GM23338 (cell line): ENCODE results near the gene DAP3. TPM values are rescaled to one million over a fixed set of nuclear protein-coding genes. Genes with fewer than 3 reads are reported as not detected.
"Not testable (repeated sequence)": the region's sequence is repeated elsewhere in the genome, so short reads cannot be mapped to it uniquely, and the experiment has no call there.

Experiments used
- ATAC-seq: fragments of 200-7000 bp; cut with Tn5 transposase; 3 replicates; pipeline ENCODE4 v1.9.1; 2020
- DNase-seq: peaks from one replicate; pipeline ENCODE4 v3.0.0-alpha.2; 2015; ENCODE audit warnings: low spot score
- H2AFZ ChIP-seq: fragments of 200-600 bp; sonication (generic); 2 replicates; pipeline ENCODE4 v1.8.0; 2016; ENCODE audit warnings: antibody characterized with exemption, mild to moderate bottlenecking, moderate library complexity
- H3F3A ChIP-seq: fragments of 200-600 bp; sonication (generic); replicated peaks from 2 replicates; pipeline ENCODE4 v1.8.0; 2017; ENCODE audit warnings: antibody characterized with exemption, mixed run types, low read depth
- H3K27ac ChIP-seq: fragments of 200-600 bp; sonication (generic); 2 replicates; pipeline ENCODE4 v1.6.1; 2016; ENCODE audit warnings: low read depth
- H3K27me3 ChIP-seq: fragments of 200-600 bp; sonication (generic); 2 replicates; pipeline ENCODE4 v1.8.0; 2016; ENCODE audit warnings: mild to moderate bottlenecking, mixed run types, moderate library complexity; ENCODE audit not compliant: insufficient read depth
- H3K36me3 ChIP-seq: fragments of 200-600 bp; sonication (generic); 2 replicates; pipeline ENCODE4 v1.8.0; 2016; ENCODE audit warnings: mild to moderate bottlenecking; ENCODE audit not compliant: insufficient read depth
- H3K4me1 ChIP-seq: fragments of 200-600 bp; sonication (generic); 2 replicates; pipeline ENCODE4 v1.8.0; 2016; ENCODE audit warnings: mild to moderate bottlenecking, moderate library complexity; ENCODE audit not compliant: insufficient read depth
- H3K4me2 ChIP-seq: fragments of 200-600 bp; sonication (generic); 2 replicates; pipeline ENCODE4 v1.7.1; 2017; ENCODE audit warnings: mixed run types
- H3K4me3 ChIP-seq: fragments of 200-600 bp; sonication (generic); 2 replicates; pipeline ENCODE4 v1.6.1; 2016; ENCODE audit warnings: mixed run types
- H3K79me2 ChIP-seq: fragments of 200-600 bp; sonication (generic); replicated peaks from 2 replicates; pipeline ENCODE4 v1.8.0; 2017; ENCODE audit warnings: mild to moderate bottlenecking; ENCODE audit not compliant: insufficient read depth
- H3K9me2 ChIP-seq: fragments of 200-600 bp; sonication (generic); 2 replicates; pipeline ENCODE4 v1.8.0; 2017; ENCODE audit not compliant: insufficient read depth
- H4K20me1 ChIP-seq: fragments of 200-600 bp; sonication (generic); replicated peaks from 2 replicates; pipeline ENCODE4 v1.8.0; 2017; ENCODE audit warnings: mild to moderate bottlenecking; ENCODE audit not compliant: insufficient read depth
- H3K27ac Mint-ChIP-seq: 2 replicates; pipeline ENCODE4 v1.8.0; 2020; ENCODE audit warnings: inconsistent platforms, mild to moderate bottlenecking, moderate library complexity, mixed read lengths
- H3K27me3 Mint-ChIP-seq: 3 replicates; pipeline ENCODE4 v1.8.0; 2022; ENCODE audit warnings: low read depth, mild to moderate bottlenecking, moderate library complexity, mixed read lengths, inconsistent platforms; ENCODE audit not compliant: insufficient read depth, poor library complexity
- H3K36me3 Mint-ChIP-seq: 3 replicates; pipeline ENCODE4 v1.8.0; 2021; ENCODE audit warnings: low read depth, mild to moderate bottlenecking, inconsistent platforms, moderate library complexity, mixed read lengths
- H3K4me1 Mint-ChIP-seq: 3 replicates; pipeline ENCODE4 v1.8.0; 2020; ENCODE audit warnings: mild to moderate bottlenecking, inconsistent platforms, mixed read lengths
- H3K4me3 Mint-ChIP-seq: 3 replicates; pipeline ENCODE4 v1.8.0; 2021; ENCODE audit warnings: moderate library complexity, mild to moderate bottlenecking, inconsistent platforms, mixed read lengths
- H3K9me3 Mint-ChIP-seq: 3 replicates; pipeline ENCODE4 v1.8.0; 2020; ENCODE audit warnings: moderate library complexity, mild to moderate bottlenecking, inconsistent platforms, mixed read lengths
- ETS1 ChIP-seq: IDR thresholded peaks from 2 replicates; pipeline ENCODE4 v1.6.1; 2016; ENCODE audit warnings: antibody characterized with exemption
- JUNB ChIP-seq: IDR thresholded peaks from one replicate; pipeline ENCODE4 v1.6.1; 2016; ENCODE audit warnings: antibody characterized with exemption; ENCODE audit not compliant: unreplicated experiment
- ZNF114 ChIP-seq: fragments of 250-450 bp; sonication (Bioruptor Pico); IDR thresholded peaks from 2 replicates; pipeline ENCODE4 v1.5.0; 2020; ENCODE audit warnings: mild to moderate bottlenecking, moderate library complexity
- ZNF331 ChIP-seq: fragments of 250-450 bp; sonication (Bioruptor Pico); IDR thresholded peaks from 2 replicates; pipeline ENCODE4 v1.5.0; 2020; ENCODE audit warnings: low read depth, mild to moderate bottlenecking, moderate library complexity
- polyA plus RNA-seq: library from polyadenylated mRNA; unstranded; fragments of >200 nt; fragmentation: Nextera tagmentation; extraction: Ambion mirVana; gene quantifications from 2 replicates; pipeline ENCODE4 v1.2.1, GENCODE V29; 2016
- total RNA-seq: library from RNA; depleted of rRNA; stranded (reverse); fragments of >200 nt; shearing (Covaris generic); gene quantifications from 2 replicates; pipeline ENCODE4 v1.2.3, GENCODE V29; 2014
- TF ChIP-seq, protein P1 (sequence below), 2 experiments: fragments of 200-600 bp in 1 of 2; sonication (generic) in 1 of 2; conservative IDR thresholded peaks; 2 replicates each; pipeline versions ENCODE4 v1.5.1 to v1.6.1; 2016 to 2017; ENCODE audit warnings: antibody characterized with exemption in 2 of 2, low read depth in 2 of 2, mild to moderate bottlenecking in 2 of 2, moderate library complexity in 1 of 2

DAP3 gene
- total and polyA plus RNA-seq, 2 experiments from 2014 or later, result 89.8 to 90.1 TPM

DNA sequence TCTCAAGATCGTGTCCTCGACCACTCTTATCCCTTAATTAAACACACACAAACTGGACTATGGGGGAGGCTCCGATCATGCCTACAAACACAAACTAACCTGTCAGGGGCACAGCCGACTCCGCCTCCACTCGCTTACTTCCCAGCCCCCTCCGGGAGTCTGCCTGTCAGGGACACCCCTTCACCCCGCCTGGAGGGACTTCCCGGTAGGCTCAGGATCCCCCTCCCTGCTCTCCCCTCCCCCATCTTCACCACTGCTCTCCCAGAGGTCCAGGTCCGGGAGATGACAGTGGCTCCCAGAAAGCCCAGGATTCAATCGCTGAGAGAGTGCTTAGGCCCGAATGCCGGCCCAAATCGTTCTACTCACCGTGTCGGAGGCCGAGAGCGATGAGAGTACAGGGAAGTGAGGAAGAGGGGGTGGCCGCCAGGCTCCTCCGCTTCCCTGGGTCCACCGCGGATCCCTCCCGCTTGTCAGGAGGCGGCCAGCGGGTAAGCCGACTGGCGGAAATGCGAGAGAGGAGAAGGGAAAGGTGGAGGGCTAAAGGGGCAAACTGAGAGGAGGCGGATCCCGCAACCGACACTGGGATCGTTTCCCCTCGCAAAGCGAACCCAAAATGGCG is 1.1 kb upstream of the DAP3 start:
- H3K9me3 Mint-ChIP-seq, result peaks cover 11% of the 10 kb centered on the region; the same call in 2 of the 3 replicates
- not testable (repeated sequence) for H3K27me3 Mint-ChIP-seq, H3K27me3 ChIP-seq, H3K9me2 ChIP-seq
- H3F3A ChIP-seq, result peaks cover 16% of the 10 kb centered on the region; the same call in 1 of the 2 replicates
- H3K4me1 Mint-ChIP-seq, result peaks cover 22% of the 10 kb centered on the region
- peaks cover 42% of the 10 kb centered on the region for H3K36me3 Mint-ChIP-seq
- ATAC-seq (peak; percentile 52), DNase-seq (peak; percentile 75)
- H3K79me2 ChIP-seq, result peaks cover 88% of the 10 kb centered on the region
- H3K4me3 ChIP-seq, result peak overlapping the region; percentile 99
- peak overlapping the region; percentile 87; the same call in 1 of the 2 replicates for H3K27ac ChIP-seq
- H4K20me1 ChIP-seq, result peaks cover 45% of the 10 kb centered on the region
- peaks cover 12% of the 10 kb centered on the region; the same call in 1 of the 2 replicates for H3K4me1 ChIP-seq
- H3K27ac Mint-ChIP-seq, result peak overlapping the region; percentile 95
- peak overlapping the region; percentile 96 for H3K4me2 ChIP-seq
- H3K4me3 Mint-ChIP-seq, result peak overlapping the region; percentile 98
- H3K36me3 ChIP-seq, result peaks cover 16% of the 10 kb centered on the region; the same call in 1 of the 2 replicates
- H2AFZ ChIP-seq, result peak overlapping the region; percentile 80

GRCh38 chr1:155688324-155689080 is 389 bp upstream of the DAP3 start, which contains the start of gene YY1AP1:
TSS of gene YY1AP1 (minus strand) at chr1:155688774. CDS start at chr1:155680436, 8,338 bp downstream.
- TF ChIP-seq ZNF331 (CRISPR knock-in tag), result no peak
- TF ChIP-seq ZNF114 (CRISPR knock-in tag), result no peak
- no peak for TF ChIP-seq JUNB
- TF ChIP-seq, protein P1, sequence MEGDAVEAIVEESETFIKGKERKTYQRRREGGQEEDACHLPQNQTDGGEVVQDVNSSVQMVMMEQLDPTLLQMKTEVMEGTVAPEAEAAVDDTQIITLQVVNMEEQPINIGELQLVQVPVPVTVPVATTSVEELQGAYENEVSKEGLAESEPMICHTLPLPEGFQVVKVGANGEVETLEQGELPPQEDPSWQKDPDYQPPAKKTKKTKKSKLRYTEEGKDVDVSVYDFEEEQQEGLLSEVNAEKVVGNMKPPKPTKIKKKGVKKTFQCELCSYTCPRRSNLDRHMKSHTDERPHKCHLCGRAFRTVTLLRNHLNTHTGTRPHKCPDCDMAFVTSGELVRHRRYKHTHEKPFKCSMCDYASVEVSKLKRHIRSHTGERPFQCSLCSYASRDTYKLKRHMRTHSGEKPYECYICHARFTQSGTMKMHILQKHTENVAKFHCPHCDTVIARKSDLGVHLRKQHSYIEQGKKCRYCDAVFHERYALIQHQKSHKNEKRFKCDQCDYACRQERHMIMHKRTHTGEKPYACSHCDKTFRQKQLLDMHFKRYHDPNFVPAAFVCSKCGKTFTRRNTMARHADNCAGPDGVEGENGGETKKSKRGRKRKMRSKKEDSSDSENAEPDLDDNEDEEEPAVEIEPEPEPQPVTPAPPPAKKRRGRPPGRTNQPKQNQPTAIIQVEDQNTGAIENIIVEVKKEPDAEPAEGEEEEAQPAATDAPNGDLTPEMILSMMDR (conservative IDR thresholded peaks at IDR 0.05; ENCODE audit: low read depth in 2 of 2), result no peak
- 0 out of 2 replicates have a peak, but pooled peaks have one; percentile 29 for TF ChIP-seq ETS1
- no peaks in the 10 kb centered on the region for H3K27me3 ChIP-seq
- peak within 1 kb of the TSS; percentile 96 for H3K4me2 ChIP-seq
- ATAC-seq, result peak; percentile 82
- peaks cover 10% of the 10 kb centered on the region; the same call in 1 of the 2 replicates for H3F3A ChIP-seq
- Mint-ChIP-seq H3K36me3 (peaks cover 49% of the 10 kb centered on the region), H3K4me1 (peaks cover 22% of the 10 kb centered on the region), H3K27me3 (peaks cover 6% of the 10 kb centered on the region), H3K27ac (peak within 1 kb of the TSS; percentile 95), H3K9me3 (peaks cover 11% of the 10 kb centered on the region; the same call in 2 of the 3 replicates), H3K4me3 (peak within 1 kb of the TSS; percentile 98)
- peaks cover 38% of the 10 kb centered on the region for H4K20me1 ChIP-seq
- H3K4me3 ChIP-seq, result peak within 1 kb of the TSS; percentile 99
- H3K9me2 ChIP-seq, result no peaks in the 10 kb centered on the region
- DNase-seq, result peak; percentile 84
- H3K36me3 ChIP-seq, result peaks cover 16% of the 10 kb centered on the region; the same call in 1 of the 2 replicates
- H2AFZ ChIP-seq, result peak within 1 kb of the TSS; percentile 84
- H3K27ac ChIP-seq, result peak within 1 kb of the TSS; percentile 95
- H3K4me1 ChIP-seq, result peaks cover 12% of the 10 kb centered on the region; the same call in 1 of the 2 replicates
- H3K79me2 ChIP-seq, result peaks cover 88% of the 10 kb centered on the region
